Renal pelvis (tissue), 12 donors: ENCODE measurements around the gene GOLGB1. TPM values are rescaled to one million over a fixed set of nuclear protein-coding genes. Genes with fewer than 3 reads are reported as not detected.
A peak's percentile ranks its signal among the peaks of the same experiment; 100 is the strongest.
"Not testable (repeated sequence)": the region's sequence is repeated elsewhere in the genome, so short reads cannot be mapped to it uniquely, and the experiment has no call there.

Experiments
- DNase-seq: peaks from one replicate; pipeline ENCODE4 v3.0.0-alpha.2; 2013
- long read RNA-seq, 16 experiments: transcript quantifications; one replicate each; lab custom pipeline, GENCODE V29; 2026
- polyA plus RNA-seq, 3 donors: library from polyadenylated mRNA; unstranded; fragments of 120-200 nt; gene quantifications; one replicate each; pipeline ENCODE4 v1.2.1, GENCODE V29; 2013; ENCODE audit not compliant: insufficient read length in 3 of 3

Gene GOLGB1
- polyA plus RNA-seq: 100 to 1,000 TPM in 1 of 3 donors, 10 to 100 TPM in 2; 81.9 to 104 (median 85.6) TPM
- long read RNA-seq, donor 1, full-length matches to known transcripts: 2 of 18 reads
- long read RNA-seq, donor 1, partial matches to known transcripts: 16 of 18 reads
- long read RNA-seq, donor 1, other reads (novel, unspliced or antisense): 0 of 18 reads
- long read RNA-seq, donor 2, full-length matches to known transcripts: 1 of 32 reads
- long read RNA-seq, donor 2, partial matches to known transcripts: 31 of 32 reads
- long read RNA-seq, donor 2, other reads (novel, unspliced or antisense): 0 of 32 reads
- long read RNA-seq, donor 3, partial matches to known transcripts: 6 of 6 reads
- long read RNA-seq, donor 3, other reads (novel, unspliced or antisense): 0 of 6 reads
- long read RNA-seq, donor 4, full-length matches to known transcripts: 1 of 17 reads
- long read RNA-seq, donor 4, partial matches to known transcripts: 16 of 17 reads
- long read RNA-seq, donor 4, other reads (novel, unspliced or antisense): 0 of 17 reads
- long read RNA-seq, donor 5: 0 reads
- long read RNA-seq, donor 6, full-length matches to known transcripts: 1 of 52 reads
- long read RNA-seq, donor 6, partial matches to known transcripts: 51 of 52 reads
- long read RNA-seq, donor 6, other reads (novel, unspliced or antisense): 0 of 52 reads
- long read RNA-seq, donor 7, partial matches to known transcripts: 42 of 43 reads
- long read RNA-seq, donor 7, other reads (novel, unspliced or antisense): 0 of 43 reads
- long read RNA-seq, donor 8, full-length matches to known transcripts: 1 of 7 reads
- long read RNA-seq, donor 8, partial matches to known transcripts: 6 of 7 reads
- long read RNA-seq, donor 8, other reads (novel, unspliced or antisense): 0 of 7 reads
- long read RNA-seq, donor 9, partial matches to known transcripts: 47 of 47 reads
- long read RNA-seq, donor 9, other reads (novel, unspliced or antisense): 0 of 47 reads
- long read RNA-seq, donor 10, partial matches to known transcripts: 51 of 51 reads
- long read RNA-seq, donor 10, other reads (novel, unspliced or antisense): 0 of 51 reads
- long read RNA-seq, donor 11, partial matches to known transcripts: 8 of 9 reads
- long read RNA-seq, donor 11, other reads (novel, unspliced or antisense): 0 of 9 reads
- long read RNA-seq, donor 12, full-length matches to known transcripts: 1 of 41 reads
- long read RNA-seq, donor 12, partial matches to known transcripts: 40 of 41 reads
- long read RNA-seq, donor 12, other reads (novel, unspliced or antisense): 0 of 41 reads
- long read RNA-seq, donor 13, partial matches to known transcripts: 28 of 29 reads
- long read RNA-seq, donor 13, other reads (novel, unspliced or antisense): 0 of 29 reads
- long read RNA-seq, donor 14: 0 reads
- long read RNA-seq, donor 15, partial matches to known transcripts: 38 of 38 reads
- long read RNA-seq, donor 15, other reads (novel, unspliced or antisense): 0 of 38 reads
- long read RNA-seq, donor 16, full-length matches to known transcripts: 1 of 1 reads
- long read RNA-seq, donor 16, partial matches to known transcripts: 0 of 1 reads
- long read RNA-seq, donor 16, other reads (novel, unspliced or antisense): 0 of 1 reads

- peak; percentile 99 for DNase-seq
These were observed at the start of gene GOLGB1 for GRCh38 chr3:121749276-121750086. TSS of gene GOLGB1 (minus strand) at chr3:121749741. CDS start at chr3:121730971, 18,770 bp downstream.

- DNase-seq: no peak
These were observed 47.4 kb upstream of the GOLGB1 start for GRCh38 chr3:121796970-121797369.

GRCh38 chr3:121794264-121794983 is 44.9 kb upstream of the GOLGB1 start:
- DNase-seq: no peak

- DNase-seq: no peak
These were observed 43.5 kb upstream of the GOLGB1 start for GRCh38 chr3:121793078-121793477.

GRCh38 chr3:121786485-121786884 is 36.9 kb upstream of the GOLGB1 start:
- no peak for DNase-seq

GRCh38 chr3:121782784-121783183 is 33.2 kb upstream of the GOLGB1 start:
- DNase-seq: not testable (repeated sequence)

- no peak for DNase-seq
These were observed 32.1 kb upstream of the GOLGB1 start for GRCh38 chr3:121781611-121782010.

GRCh38 chr3:121775095-121775494 is 25.6 kb upstream of the GOLGB1 start:
- not testable (repeated sequence) for DNase-seq

GRCh38 chr3:121769246-121769645 is 19.7 kb upstream of the GOLGB1 start:
- DNase-seq: no peak

GRCh38 chr3:121768452-121768851 is 18.9 kb upstream of the GOLGB1 start:
- DNase-seq: no peak

- no peak for DNase-seq
These were observed 10.1 kb upstream of the GOLGB1 start for GRCh38 chr3:121759541-121760202.

- DNase-seq: no peak
These were observed 9.3 kb upstream of the GOLGB1 start for GRCh38 chr3:121758727-121759450.

- DNase-seq: no peak
These were observed 8.4 kb upstream of the GOLGB1 start for GRCh38 chr3:121757812-121758545.

- no peak for DNase-seq
These were observed 7.7 kb upstream of the GOLGB1 start for GRCh38 chr3:121757087-121757811.

- no peak for DNase-seq
These were observed 3.2 kb upstream of the GOLGB1 start for GRCh38 chr3:121752772-121753171.

- no peak for DNase-seq
These were observed 2.7 kb upstream of the GOLGB1 start for GRCh38 chr3:121752261-121752660.

GRCh38 chr3:121750087-121750415 is 510 bp upstream of the GOLGB1 start:
- no peak for DNase-seq
